Subcutaneous adipose tissue (tissue), 4 donors: ENCODE results near the gene WWOX. TPM values are rescaled to one million over a fixed set of nuclear protein-coding genes. Genes with fewer than 3 reads are reported as not detected.

ENCODE experiments used
- CTCF ChIP-seq: fragments of 450-650 bp; IDR thresholded peaks from one replicate; pipeline ENCODE4 v1.5.1; 2016; ENCODE audit warnings: low read depth, mild to moderate bottlenecking, control low read depth, antibody characterized with exemption, moderate library complexity
- total RNA-seq, 4 donors: library from RNA; depleted of rRNA; stranded (reverse); fragments of >200 nt; gene quantifications; one replicate each; pipeline ENCODE4 v1.1.0, GENCODE V29; 2016

The WWOX gene
- total RNA-seq, 4 donors from 2014 or later = 31.4 to 67.8 (median 46.0) TPM

GRCh38 chr16:78195797-78196196, 96.3 kb downstream of the WWOX start:
- TF ChIP-seq CTCF = no peak

- TF ChIP-seq CTCF = no peak
Observed at GRCh38 chr16:78196502-78196901, 97.0 kb downstream of the WWOX start.

GRCh38 chr16:78198288-78198687, 98.8 kb downstream of the WWOX start:
- TF ChIP-seq CTCF = no peak

GRCh38 chr16:78199325-78200022, 100.0 kb downstream of the WWOX start:
- TF ChIP-seq CTCF = no peak

GRCh38 chr16:78200023-78200389, 100.6 kb downstream of the WWOX start:
- TF ChIP-seq CTCF = no peak

- TF ChIP-seq CTCF = no peak
Observed at GRCh38 chr16:78200623-78201096, 101.2 kb downstream of the WWOX start.

GRCh38 chr16:78205506-78205905, 106.1 kb downstream of the WWOX start:
- no peak for TF ChIP-seq CTCF
